HEK293 (cell line): ENCODE measurements around the gene NF2.
A peak's percentile ranks its signal among the peaks of the same experiment; 100 is the strongest.

Source experiments
- CTCF ChIA-PET: fragments of 350-600 bp; formaldehyde crosslinking; extraction: SDS; loops from one replicate; lab custom pipeline; 2021; ENCODE audit warnings: antibody characterized with exemption; lab: Yijun Ruan, JAX
- POLR2A ChIA-PET: fragments of 300-600 bp; formaldehyde crosslinking; extraction: SDS; loops from one replicate; lab custom pipeline; 2020; ENCODE audit warnings: antibody characterized with exemption, inconsistent platforms; lab: Yijun Ruan, JAX
- H3K27ac ChIP-seq: fragments of 200-500 bp; sonication (Bioruptor generic); 2 replicates; pipeline ENCODE4 v1.5.1; 2014; ENCODE audit warnings: low read depth, low read length, control low read depth, inconsistent platforms; ENCODE audit errors: extremely low read depth
- H3K36me3 ChIP-seq, 2 experiments: fragments of 200-500 bp in 1 of 2; sonication (Bioruptor generic) in 1 of 2; 1 replicate in 1 of 2; 2 replicates in 1 of 2; pipeline ENCODE4 v1.5.1; 2014 to 2017; ENCODE audit warnings: inconsistent platforms in 2 of 2, low read length in 2 of 2; ENCODE audit not compliant: control insufficient read depth in 2 of 2, insufficient read depth in 1 of 2
- H3K4me1 ChIP-seq: fragments of 200-500 bp; sonication (Bioruptor generic); 2 replicates; pipeline ENCODE4 v1.5.1; 2014; ENCODE audit warnings: mild to moderate bottlenecking, low read length, inconsistent platforms; ENCODE audit not compliant: control insufficient read depth, insufficient read depth
- H3K4me3 ChIP-seq: 2 replicates; pipeline ENCODE4 v1.5.1; 2011; ENCODE audit warnings: low read depth, mild to moderate bottlenecking, control low read depth, low read length, moderate library complexity
- H3K9me3 ChIP-seq: fragments of 200-500 bp; sonication (Bioruptor generic); 2 replicates; pipeline ENCODE4 v1.5.1; 2014; ENCODE audit warnings: low read depth, low read length, inconsistent platforms; ENCODE audit not compliant: control insufficient read depth, insufficient read depth
- BCL11A ChIP-seq: fragments of 450-650 bp; formaldehyde crosslinking; IDR thresholded peaks from 2 replicates; pipeline ENCODE4 v1.5.1; 2016; ENCODE audit warnings: low read depth, missing biosample characterization, missing genetic modification characterization
- GLIS2 ChIP-seq: fragments of 450-650 bp; formaldehyde crosslinking; IDR thresholded peaks from 2 replicates; pipeline ENCODE4 v1.5.1; 2016; ENCODE audit warnings: missing biosample characterization, missing genetic modification characterization
- HIC1 ChIP-seq: fragments of 450-650 bp; formaldehyde crosslinking; IDR thresholded peaks from 2 replicates; pipeline ENCODE4 v1.5.1; 2016; ENCODE audit warnings: missing biosample characterization, missing genetic modification characterization
- HOXC10 ChIP-seq: sonication (generic); formaldehyde crosslinking; IDR thresholded peaks from 2 replicates; pipeline ENCODE4 v1.8.1; 2023; ENCODE audit warnings: mild to moderate bottlenecking, missing genetic modification reagents
- KLF16 ChIP-seq: fragments of 450-650 bp; formaldehyde crosslinking; IDR thresholded peaks from 2 replicates; pipeline ENCODE4 v1.5.1; 2017; ENCODE audit warnings: missing biosample characterization, missing genetic modification characterization
- KLF7 ChIP-seq: fragments of 450-650 bp; formaldehyde crosslinking; IDR thresholded peaks from 2 replicates; pipeline ENCODE4 v1.5.1; 2016; ENCODE audit warnings: missing biosample characterization, missing genetic modification characterization, borderline replicate concordance
- PRDM1 ChIP-seq: fragments of 450-650 bp; formaldehyde crosslinking; IDR thresholded peaks from 2 replicates; pipeline ENCODE4; 2016; ENCODE audit warnings: missing biosample characterization, missing genetic modification characterization
- SCRT2 ChIP-seq: fragments of 450-650 bp; formaldehyde crosslinking; IDR thresholded peaks from 2 replicates; pipeline ENCODE4 v1.5.1; 2016; ENCODE audit warnings: missing biosample characterization, missing genetic modification characterization
- SP7 ChIP-seq: fragments of 450-650 bp; formaldehyde crosslinking; IDR thresholded peaks from 2 replicates; pipeline ENCODE4 v1.5.1; 2016; ENCODE audit warnings: missing biosample characterization, missing genetic modification characterization
- ZBTB48 ChIP-seq: fragments of 450-650 bp; formaldehyde crosslinking; IDR thresholded peaks from 2 replicates; pipeline ENCODE4 v1.5.1; 2016; ENCODE audit warnings: missing biosample characterization, missing genetic modification characterization
- ZBTB6 ChIP-seq: fragments of 450-650 bp; formaldehyde crosslinking; IDR thresholded peaks from 2 replicates; pipeline ENCODE4 v1.5.1; 2017; ENCODE audit warnings: missing biosample characterization, missing genetic modification characterization
- ZNF133 ChIP-seq: fragments of 450-650 bp; formaldehyde crosslinking; IDR thresholded peaks from 2 replicates; pipeline ENCODE4 v1.5.1; 2016; ENCODE audit warnings: missing biosample characterization, missing genetic modification characterization
- ZNF24 ChIP-seq: fragments of 450-650 bp; formaldehyde crosslinking; IDR thresholded peaks from 2 replicates; pipeline ENCODE4 v1.5.1; 2016; ENCODE audit warnings: missing biosample characterization, missing genetic modification characterization
- ZNF324 ChIP-seq: fragments of 450-650 bp; formaldehyde crosslinking; IDR thresholded peaks from 2 replicates; pipeline ENCODE4 v1.5.1; 2016; ENCODE audit warnings: missing biosample characterization, missing genetic modification characterization
- ZNF48 ChIP-seq: fragments of 450-650 bp; formaldehyde crosslinking; IDR thresholded peaks from 2 replicates; pipeline ENCODE4 v1.5.1; 2016; ENCODE audit warnings: missing biosample characterization, missing genetic modification characterization
- ZNF521 ChIP-seq: fragments of 450-650 bp; formaldehyde crosslinking; IDR thresholded peaks from 2 replicates; pipeline ENCODE4 v1.5.1; 2017; ENCODE audit warnings: missing biosample characterization, mild to moderate bottlenecking, missing genetic modification characterization
- ZNF530 ChIP-seq: fragments of 450-650 bp; formaldehyde crosslinking; IDR thresholded peaks from 2 replicates; pipeline ENCODE4 v1.5.1; 2016; ENCODE audit warnings: low read depth, missing biosample characterization, missing genetic modification characterization
- ZNF658 ChIP-seq: fragments of 450-650 bp; formaldehyde crosslinking; IDR thresholded peaks from 2 replicates; pipeline ENCODE4; 2016; ENCODE audit warnings: missing biosample characterization, missing genetic modification characterization
- ZNF692 ChIP-seq: fragments of 450-650 bp; formaldehyde crosslinking; IDR thresholded peaks from 2 replicates; pipeline ENCODE4 v1.5.1; 2016; ENCODE audit warnings: missing biosample characterization, missing genetic modification characterization
- ZNF776 ChIP-seq: fragments of 450-650 bp; formaldehyde crosslinking; IDR thresholded peaks from 2 replicates; pipeline ENCODE4 v1.5.0; 2017; ENCODE audit warnings: missing biosample characterization, missing genetic modification characterization, borderline replicate concordance
- ZXDB ChIP-seq: fragments of 450-650 bp; formaldehyde crosslinking; IDR thresholded peaks from 2 replicates; pipeline ENCODE4 v1.5.1; 2016; ENCODE audit warnings: missing biosample characterization, missing genetic modification characterization

NF2 gene

GRCh38 chr22:29623059-29623458 lies 19.6 kb downstream of the NF2 start (continued):
- no peak for TF ChIP-seq ZNF530 (tag by site-specific recombination)
- TF ChIP-seq ZNF521 (tag by site-specific recombination): no peak
- no peak for TF ChIP-seq ZNF776 (tag by site-specific recombination)
- TF ChIP-seq GLIS2 (tag by site-specific recombination): no peak
- TF ChIP-seq SCRT2 (tag by site-specific recombination): no peak
- TF ChIP-seq ZBTB6 (tag by site-specific recombination): no peak
- no peak for TF ChIP-seq ZNF133
- TF ChIP-seq ZNF658 (tag by site-specific recombination): no peak
- TF ChIP-seq ZXDB: peak; percentile 45; the same call in 1 of the 2 replicates
- no peak for TF ChIP-seq ZNF48 (tag by site-specific recombination)
- TF ChIP-seq ZNF324: no peak
- TF ChIP-seq ZNF24 (tag by site-specific recombination): no peak
- no peak for TF ChIP-seq SP7 (tag by site-specific recombination)
- TF ChIP-seq HIC1 (tag by site-specific recombination): no peak

- TF ChIP-seq HOXC10 (CRISPR knock-in tag) (no peak), KLF16 (tag by site-specific recombination) (no peak), ZNF692 (tag by site-specific recombination) (no peak), KLF7 (tag by site-specific recombination) (no peak), ZBTB48 (tag by site-specific recombination) (peak; percentile 71; the same call in 1 of the 2 replicates), BCL11A (tag by site-specific recombination) (no peak), PRDM1 (tag by site-specific recombination) (0 out of 2 replicates have a peak, but pooled peaks have one; percentile 5)
- POLR2A ChIA-PET: interaction anchor here (0.6 to 0.9 kb wide), 3 partner anchors 13 to 246 kb away, joined by 3 to 6 read pairs (median 3); partner anchors contain the start of gene THOC5
- H3K4me1 ChIP-seq: peaks cover 33% of the 10 kb centered on the region
- no peaks in the 10 kb centered on the region for H3K9me3 ChIP-seq
- H3K4me3 ChIP-seq: no peak overlapping the region
- CTCF ChIA-PET: interaction anchor here (0.7 to 5.0 kb wide), 14 partner anchors 11 to 465 kb away, joined by 3 to 26 read pairs (median 3); no protein-coding TSS in a partner anchor
- 0 out of 2 replicates have a peak overlapping the region, but pooled peaks have one; percentile 38 for H3K27ac ChIP-seq
- no peaks in the 10 kb centered on the region for H3K36me3 ChIP-seq
Measured at GRCh38 chr22:29623553-29624169, 20.2 kb downstream of the NF2 start.
